Choroid plexus epithelial cell (primary cell): Measurements from ENCODE around the gene NECTIN1.

Experiments
- DNase-seq: peaks from one replicate; pipeline ENCODE4 v3.0.0-alpha.2; 2010; ENCODE audit warnings: low read depth
- H3K4me3 ChIP-seq: 2 replicates; pipeline ENCODE4 v1.5.1; 2011; ENCODE audit warnings: low read depth, mild to moderate bottlenecking, control low read depth, low read length, moderate library complexity
- CTCF ChIP-seq: conservative IDR thresholded peaks from 2 replicates; pipeline ENCODE4 v1.5.1; 2011; ENCODE audit warnings: low read depth, mild to moderate bottlenecking, control low read depth, inconsistent platforms, low read length, moderate library complexity

The NECTIN1 gene

DNA sequence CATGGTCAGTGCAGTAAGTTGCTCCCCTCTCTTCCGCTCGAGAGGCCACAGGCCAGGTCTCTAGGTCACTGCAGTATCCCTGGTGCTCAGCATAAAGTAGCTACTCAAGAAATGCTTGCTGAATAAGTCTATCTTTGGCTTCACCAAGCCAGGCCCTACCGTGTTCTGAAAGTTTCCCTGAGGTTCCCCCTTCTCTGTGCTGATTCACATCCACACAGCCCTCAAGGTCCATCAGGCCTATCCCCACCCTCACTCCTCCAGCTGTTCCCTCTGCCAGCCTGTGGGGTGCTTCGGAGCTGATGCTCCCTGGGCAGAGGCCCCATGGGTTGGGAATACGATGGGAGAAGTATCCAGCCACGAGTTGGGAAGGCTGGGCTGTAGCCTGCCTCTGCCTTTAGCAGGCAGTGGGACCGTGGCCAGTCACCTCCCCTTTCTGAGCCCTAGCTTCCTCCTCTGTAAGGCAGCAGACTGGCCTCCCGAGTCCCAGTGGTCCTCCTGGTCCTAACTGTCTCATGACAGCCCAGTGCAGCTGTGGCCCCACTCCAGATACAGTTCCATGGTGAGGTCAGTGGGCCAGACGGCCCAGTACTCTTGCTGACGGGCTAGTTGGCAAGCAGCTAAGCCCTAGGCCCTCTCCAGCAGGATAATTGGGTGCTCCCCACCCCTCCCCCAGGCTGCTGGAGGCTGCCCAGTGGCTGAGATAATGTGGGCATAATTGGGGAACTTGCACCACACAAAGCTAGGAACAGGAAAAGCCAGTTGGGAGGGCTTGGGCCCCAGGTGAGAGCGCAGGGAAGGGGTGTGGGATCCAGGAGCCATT lies 48.2 kb downstream of the NECTIN1 start:
- no peak overlapping the region for H3K4me3 ChIP-seq
- no peak for TF ChIP-seq CTCF
- no peak for DNase-seq

DNA sequence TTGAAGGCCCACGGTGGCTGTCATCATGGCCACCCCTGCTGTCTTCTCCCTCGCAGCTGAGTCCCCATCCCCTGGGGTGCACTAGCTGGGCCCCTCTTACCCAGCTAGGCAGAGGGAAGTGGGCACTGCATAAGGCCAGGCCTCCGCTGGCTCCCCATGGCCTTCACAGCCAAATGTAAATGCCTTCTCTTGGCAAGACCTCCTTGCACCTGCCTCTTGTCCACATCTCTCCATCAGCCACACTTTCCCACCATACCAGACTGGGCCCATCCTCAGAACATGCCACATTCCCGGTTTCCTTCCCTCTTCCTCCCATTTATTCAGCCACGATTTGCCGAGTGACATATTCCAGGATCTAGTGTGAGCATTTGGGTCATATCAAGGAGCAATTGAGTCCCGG lies 49.7 kb downstream of the NECTIN1 start:
- TF ChIP-seq CTCF = no peak

GRCh38 chr11:119678351-119678750 lies 50.6 kb downstream of the NECTIN1 start:
- no peak overlapping the region for H3K4me3 ChIP-seq
- no peak for TF ChIP-seq CTCF

More for the DNA sequence above, 49.7 kb downstream of the NECTIN1 start:
- DNase-seq = no peak
- H3K4me3 ChIP-seq = no peak overlapping the region

GRCh38 chr11:119677840-119678239 lies 51.2 kb downstream of the NECTIN1 start:
- H3K4me3 ChIP-seq = no peak overlapping the region
- no peak for TF ChIP-seq CTCF
- DNase-seq = no peak

More at GRCh38 chr11:119678351-119678750, 50.6 kb downstream of the NECTIN1 start:
- DNase-seq = no peak

- H3K4me3 ChIP-seq = no peak overlapping the region
- TF ChIP-seq CTCF = no peak
- DNase-seq = peak; percentile 22
Observed at GRCh38 chr11:119676461-119677020, 52.5 kb downstream of the NECTIN1 start.

GRCh38 chr11:119673759-119674336 lies 55.2 kb downstream of the NECTIN1 start:
- peak; percentile 5 for TF ChIP-seq CTCF
- DNase-seq = no peak
- H3K4me3 ChIP-seq = no peak overlapping the region
